ENCODE measurements around the gene CHTOP. TPM values are rescaled to one million over a fixed set of nuclear protein-coding genes. Genes with fewer than 3 reads are reported as not detected.

The CHTOP gene
- total and polyA plus RNA-seq, 2 experiments from 2014 or later = 73.4 to 97.8 TPM

GRCh38 chr1:153610334-153610733 lies 23.5 kb upstream of the CHTOP start (continued):
- TF ChIP-seq ZNF462 (CRISPR knock-in tag; IDR thresholded peaks at IDR 0.05) = no peak
- no peak for TF ChIP-seq JUNB (IDR thresholded peaks at IDR 0.05; ENCODE audit: unreplicated experiment)
- no peak for TF ChIP-seq EZH2 (IDR thresholded peaks at IDR 0.05; ENCODE audit: low read depth, unreplicated experiment)
- TF ChIP-seq EZH2phosphoT487 (IDR thresholded peaks at IDR 0.05; ENCODE audit: unreplicated experiment) = no peak
- TF ChIP-seq NANOG (IDR thresholded peaks at IDR 0.05; ENCODE audit: borderline replicate concordance) = no peak
- no peak for TF ChIP-seq ZNF331 (CRISPR knock-in tag; IDR thresholded peaks at IDR 0.05; ENCODE audit: low read depth)
- TF ChIP-seq POLR2AphosphoS5 (IDR thresholded peaks at IDR 0.05; ENCODE audit: low read depth) = no peak
- TF ChIP-seq STAT1 (IDR thresholded peaks at IDR 0.05; ENCODE audit: unreplicated experiment) = no peak

- H4K20me1 ChIP-seq (replicated peaks; ENCODE audit: insufficient read depth) = no peaks in the 10 kb centered on the region
- no peak overlapping the region for H3K4me3 Mint-ChIP-seq
- H2AFZ ChIP-seq = no peak overlapping the region
- ATAC-seq (no peak), DNase-seq (ENCODE audit: low spot score) (no peak)
- no peak overlapping the region for H3K27ac Mint-ChIP-seq
- H3F3A ChIP-seq (replicated peaks; ENCODE audit: low read depth) = no peaks in the 10 kb centered on the region; the same call in 1 of the 2 replicates
- H3K9me2 ChIP-seq (ENCODE audit: insufficient read depth) = no peaks in the 10 kb centered on the region
- peaks cover 38% of the 10 kb centered on the region for H3K4me1 ChIP-seq (ENCODE audit: insufficient read depth)
- H3K4me1 Mint-ChIP-seq = peaks cover 51% of the 10 kb centered on the region
- H3K27me3 Mint-ChIP-seq (ENCODE audit: insufficient read depth, low read depth, poor library complexity) = peaks cover 15% of the 10 kb centered on the region
- no peak overlapping the region for H3K27ac ChIP-seq (ENCODE audit: low read depth)
- H3K4me3 ChIP-seq = no peak overlapping the region
- H3K36me3 ChIP-seq (ENCODE audit: insufficient read depth) = no peaks in the 10 kb centered on the region
- no peaks in the 10 kb centered on the region for H3K9me3 Mint-ChIP-seq
- no peaks in the 10 kb centered on the region for H3K79me2 ChIP-seq (replicated peaks; ENCODE audit: insufficient read depth)
- no peaks in the 10 kb centered on the region; the same call in 2 of the 3 replicates for H3K36me3 Mint-ChIP-seq (ENCODE audit: low read depth)
- no peak overlapping the region for H3K4me2 ChIP-seq
- H3K27me3 ChIP-seq (ENCODE audit: insufficient read depth) = no peaks in the 10 kb centered on the region
- TF ChIP-seq ZNF462 (CRISPR knock-in tag; IDR thresholded peaks at IDR 0.05) = no peak
- no peak for TF ChIP-seq CTCF (conservative IDR thresholded peaks at IDR 0.05; ENCODE audit: low read depth in 2 of 2)
Measured at GRCh38 chr1:153610811-153611301, 23.0 kb upstream of the CHTOP start.
